DOHH2 (cell line): ENCODE measurements around the gene FARS2.

Source experiments
- EZH2phosphoT487 ChIP-seq: fragments of 200-600 bp; sonication (generic); IDR thresholded peaks from 2 replicates; pipeline ENCODE4 v1.6.1; 2017; ENCODE audit warnings: borderline replicate concordance, mild to moderate bottlenecking, antibody characterized with exemption, low read length, moderate library complexity, mixed read lengths
- TF ChIP-seq, protein P1 (sequence below): fragments of 200-600 bp; sonication (generic); IDR thresholded peaks from one replicate; pipeline ENCODE4 v1.5.1; 2014; ENCODE audit warnings: antibody characterized with exemption, mild to moderate bottlenecking, low read depth, low read length; ENCODE audit not compliant: poor library complexity, severe bottlenecking

DNA sequence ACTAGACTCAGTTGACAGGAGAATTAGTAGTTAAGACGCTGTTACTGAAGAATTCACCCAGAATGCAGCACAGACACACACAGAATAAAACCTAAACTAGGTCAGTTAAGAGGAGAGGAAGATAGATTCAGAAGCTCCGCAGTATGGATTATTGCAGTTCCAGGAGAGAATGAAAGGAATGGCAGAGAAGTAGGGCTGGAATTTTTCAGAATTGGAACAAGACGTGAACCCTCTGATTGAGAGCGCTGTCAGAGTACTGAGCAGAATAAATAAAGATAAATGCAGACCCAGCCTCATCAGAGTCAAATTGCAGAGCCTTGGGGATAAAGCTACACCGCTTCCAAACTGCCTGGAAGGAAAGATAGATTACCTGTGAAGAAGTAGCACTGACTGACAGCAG is 344.6 kb downstream of the FARS2 start:
- TF ChIP-seq, protein P1, sequence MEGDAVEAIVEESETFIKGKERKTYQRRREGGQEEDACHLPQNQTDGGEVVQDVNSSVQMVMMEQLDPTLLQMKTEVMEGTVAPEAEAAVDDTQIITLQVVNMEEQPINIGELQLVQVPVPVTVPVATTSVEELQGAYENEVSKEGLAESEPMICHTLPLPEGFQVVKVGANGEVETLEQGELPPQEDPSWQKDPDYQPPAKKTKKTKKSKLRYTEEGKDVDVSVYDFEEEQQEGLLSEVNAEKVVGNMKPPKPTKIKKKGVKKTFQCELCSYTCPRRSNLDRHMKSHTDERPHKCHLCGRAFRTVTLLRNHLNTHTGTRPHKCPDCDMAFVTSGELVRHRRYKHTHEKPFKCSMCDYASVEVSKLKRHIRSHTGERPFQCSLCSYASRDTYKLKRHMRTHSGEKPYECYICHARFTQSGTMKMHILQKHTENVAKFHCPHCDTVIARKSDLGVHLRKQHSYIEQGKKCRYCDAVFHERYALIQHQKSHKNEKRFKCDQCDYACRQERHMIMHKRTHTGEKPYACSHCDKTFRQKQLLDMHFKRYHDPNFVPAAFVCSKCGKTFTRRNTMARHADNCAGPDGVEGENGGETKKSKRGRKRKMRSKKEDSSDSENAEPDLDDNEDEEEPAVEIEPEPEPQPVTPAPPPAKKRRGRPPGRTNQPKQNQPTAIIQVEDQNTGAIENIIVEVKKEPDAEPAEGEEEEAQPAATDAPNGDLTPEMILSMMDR: no peak
- no peak for TF ChIP-seq EZH2phosphoT487
